GM21529 (cell line): Measurements from ENCODE around the gene MTHFD2.
"Not testable (repeated sequence)": the region's sequence is repeated elsewhere in the genome, so short reads cannot be mapped to it uniquely, and the experiment has no call there.

Source experiments
- ATAC-seq: cut with Tn5 transposase; IDR thresholded peaks from one replicate; pipeline ENCODE4 v1.9.1; 2021; ENCODE audit not compliant: unreplicated experiment

The MTHFD2 gene

DNA sequence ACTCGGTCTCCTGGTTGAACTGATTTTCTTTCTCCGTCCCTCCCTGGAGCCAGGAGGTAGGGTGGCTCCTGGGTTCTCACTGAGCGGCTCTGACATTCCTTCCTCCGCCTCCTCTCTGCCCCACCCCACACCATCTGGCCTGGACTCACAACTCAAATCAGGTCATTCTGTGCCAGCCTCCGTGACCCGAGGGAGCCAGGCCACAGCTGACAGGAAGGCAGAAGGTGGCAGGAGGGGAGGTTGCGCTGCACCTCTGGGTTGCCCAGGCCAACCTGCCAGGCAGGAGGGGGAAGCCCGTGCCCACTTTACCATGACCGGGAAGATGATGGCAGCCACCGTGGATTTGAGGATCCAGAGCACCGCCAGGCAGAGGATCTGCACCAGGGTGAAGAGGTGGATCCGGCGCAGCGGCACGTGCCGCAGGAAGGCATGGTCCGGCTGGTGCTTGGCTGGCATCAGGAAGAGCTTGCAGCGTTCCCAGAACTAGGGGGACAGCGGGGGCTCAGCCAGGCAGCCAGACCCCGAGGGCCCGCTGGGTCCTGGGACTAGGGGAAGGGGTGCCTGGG, 28.3 kb downstream of the MTHFD2 start:
- no peak for ATAC-seq

DNA sequence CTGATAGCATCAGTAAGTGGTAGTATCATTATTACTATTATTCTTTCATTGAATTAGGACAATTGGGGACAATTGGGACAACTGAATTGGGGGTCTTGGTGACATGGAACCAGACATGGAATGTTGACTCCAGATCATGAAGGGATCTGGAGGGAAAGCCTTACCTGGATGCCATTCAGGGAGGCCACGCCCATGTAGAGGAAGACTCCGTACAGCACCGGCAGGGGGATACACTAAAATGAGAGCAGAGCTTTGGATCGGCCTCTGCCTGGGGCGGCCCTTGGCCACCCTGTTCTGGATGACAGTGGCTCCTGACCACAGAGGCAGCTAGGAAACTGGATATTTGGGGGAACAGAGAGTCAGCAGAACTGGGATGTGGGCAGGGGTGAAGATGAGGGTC, 29.2 kb downstream of the MTHFD2 start:
- ATAC-seq: no peak

DNA sequence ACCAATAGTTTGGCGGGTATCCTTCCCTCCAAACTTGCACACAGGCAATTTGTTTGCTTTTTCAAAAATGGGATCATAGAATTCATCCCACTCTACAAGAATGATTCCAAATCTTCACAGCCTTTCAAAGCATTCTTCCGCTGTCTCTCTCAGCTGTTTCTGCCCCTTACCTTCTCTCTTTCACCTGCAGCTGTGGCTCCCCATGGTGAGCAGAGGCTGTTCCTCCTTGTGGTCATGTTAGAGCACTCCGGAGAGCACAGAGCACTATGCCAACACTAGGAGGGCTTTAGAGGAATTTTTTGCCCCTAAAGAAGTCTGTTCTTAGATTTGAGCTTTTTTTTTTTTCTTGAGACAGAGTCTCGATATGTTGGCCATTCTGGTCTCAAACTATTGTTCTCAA, 30.4 kb downstream of the MTHFD2 start:
- no peak for ATAC-seq

DNA sequence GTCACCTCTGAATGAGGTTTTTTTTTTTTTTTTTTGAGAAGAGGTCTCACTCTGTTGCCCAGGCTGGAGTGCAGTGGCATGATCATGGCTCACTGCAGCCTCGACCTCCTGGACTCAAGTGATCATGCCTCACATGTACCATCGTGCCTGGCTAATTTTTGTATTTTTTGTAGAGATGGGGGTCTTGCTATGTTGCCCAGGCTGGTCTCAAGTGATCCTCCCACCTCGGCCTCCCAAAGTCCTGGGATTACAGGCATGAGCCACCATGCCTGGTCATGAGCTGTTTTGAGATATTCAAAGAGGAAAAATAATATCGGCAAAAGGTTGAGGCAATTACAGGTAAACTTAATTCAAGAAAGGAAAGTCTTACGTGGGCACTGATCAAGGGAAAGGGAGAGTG, 31.4 kb downstream of the MTHFD2 start:
- not testable (repeated sequence) for ATAC-seq

DNA sequence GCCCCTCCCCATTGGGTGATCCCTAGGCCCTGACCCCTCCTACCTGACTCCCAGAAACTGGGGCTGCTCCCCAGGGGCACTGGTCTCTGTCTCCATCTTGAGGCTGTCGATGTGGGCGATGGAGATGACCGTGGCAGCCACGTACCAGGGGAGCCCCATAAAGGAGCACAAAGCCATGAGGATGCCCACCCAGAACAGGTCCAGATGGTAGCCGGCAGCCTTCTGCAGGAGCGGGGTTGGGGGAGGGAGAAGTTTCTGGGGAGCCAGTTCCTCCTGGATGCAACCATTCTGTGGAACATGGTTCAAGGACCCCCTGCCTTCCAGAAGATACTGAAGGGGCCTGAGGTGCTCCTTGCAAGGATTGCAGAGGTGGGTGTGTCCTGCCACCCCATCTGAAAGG, 34.0 kb downstream of the MTHFD2 start:
- ATAC-seq: no peak

DNA sequence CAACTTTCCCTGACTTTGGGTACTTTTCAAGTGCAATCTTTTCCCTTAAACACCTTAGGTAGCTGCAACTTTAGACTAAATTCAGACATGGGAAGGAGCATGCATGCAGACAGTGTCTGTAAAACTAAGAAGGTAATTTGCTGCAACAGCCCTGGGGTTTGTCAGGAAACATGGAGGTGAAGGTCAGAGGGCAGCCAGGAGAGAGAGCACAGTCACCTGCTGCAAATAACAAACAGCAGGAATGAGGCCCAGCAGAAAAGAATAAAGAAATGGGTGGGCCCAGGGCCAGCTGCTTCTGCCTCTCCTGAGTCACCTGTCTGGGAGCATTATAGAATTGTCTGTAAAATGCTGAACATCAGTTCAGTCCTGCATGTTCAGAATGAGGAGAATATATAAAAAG, 35.2 kb downstream of the MTHFD2 start:
- no peak for ATAC-seq

DNA sequence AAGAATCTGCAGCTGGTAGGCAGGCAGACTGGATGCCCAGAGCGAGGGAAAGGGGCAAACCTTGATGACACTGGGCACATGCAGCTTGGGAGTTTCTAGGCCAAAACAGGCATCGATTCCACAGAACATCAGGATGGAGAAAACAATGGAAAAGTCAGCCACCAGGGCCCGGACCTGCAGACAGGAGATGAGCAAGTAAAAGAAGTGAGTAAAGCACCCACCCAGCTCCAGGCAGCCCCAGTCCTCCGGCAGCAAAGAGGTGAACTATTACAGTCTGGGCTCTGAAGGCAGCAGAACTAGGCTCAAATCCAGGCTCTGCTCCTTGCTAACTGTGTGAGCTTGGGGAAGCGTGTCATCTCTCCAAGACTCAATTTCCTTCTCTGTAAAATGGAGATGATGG, 36.6 kb downstream of the MTHFD2 start:
- no peak for ATAC-seq

DNA sequence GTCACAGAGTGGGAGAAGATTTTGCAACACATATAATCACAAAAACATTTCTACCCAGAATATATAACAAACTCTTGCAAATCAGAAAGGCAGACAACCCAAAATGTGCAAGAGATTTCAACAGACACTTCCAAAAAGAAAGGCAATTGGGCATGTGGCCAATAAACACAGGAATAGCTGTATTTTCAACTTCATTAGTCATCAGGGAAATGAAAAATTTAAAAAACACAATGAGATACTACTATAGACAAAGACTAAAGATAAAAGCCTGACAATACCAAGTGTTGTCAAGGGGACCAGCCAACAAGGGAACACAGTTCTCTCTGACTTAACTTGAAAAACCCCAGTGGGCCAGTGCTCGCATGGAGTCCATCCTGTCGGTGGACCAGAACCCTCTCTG, 40.5 kb downstream of the MTHFD2 start:
- no peak for ATAC-seq

DNA sequence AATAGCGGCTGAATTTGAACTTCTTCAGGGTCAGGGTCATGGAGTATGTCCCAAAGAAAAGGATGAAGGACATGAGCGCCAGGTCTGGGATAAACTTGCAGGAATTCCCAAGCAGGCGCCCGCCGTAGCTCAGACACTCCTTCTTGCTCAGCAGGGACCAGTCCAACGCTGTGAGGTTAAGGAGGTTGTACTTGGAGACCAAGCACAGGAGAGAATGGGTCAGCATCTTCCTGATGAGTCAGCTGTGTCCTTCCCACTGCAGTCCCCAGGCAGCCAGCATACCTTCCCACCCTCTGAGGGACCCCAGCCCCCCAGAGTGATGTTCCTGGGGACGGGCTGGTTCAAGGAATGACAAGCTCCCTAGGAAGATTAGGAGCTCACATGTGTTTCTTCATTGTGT, 40.9 kb downstream of the MTHFD2 start:
- ATAC-seq: no peak

DNA sequence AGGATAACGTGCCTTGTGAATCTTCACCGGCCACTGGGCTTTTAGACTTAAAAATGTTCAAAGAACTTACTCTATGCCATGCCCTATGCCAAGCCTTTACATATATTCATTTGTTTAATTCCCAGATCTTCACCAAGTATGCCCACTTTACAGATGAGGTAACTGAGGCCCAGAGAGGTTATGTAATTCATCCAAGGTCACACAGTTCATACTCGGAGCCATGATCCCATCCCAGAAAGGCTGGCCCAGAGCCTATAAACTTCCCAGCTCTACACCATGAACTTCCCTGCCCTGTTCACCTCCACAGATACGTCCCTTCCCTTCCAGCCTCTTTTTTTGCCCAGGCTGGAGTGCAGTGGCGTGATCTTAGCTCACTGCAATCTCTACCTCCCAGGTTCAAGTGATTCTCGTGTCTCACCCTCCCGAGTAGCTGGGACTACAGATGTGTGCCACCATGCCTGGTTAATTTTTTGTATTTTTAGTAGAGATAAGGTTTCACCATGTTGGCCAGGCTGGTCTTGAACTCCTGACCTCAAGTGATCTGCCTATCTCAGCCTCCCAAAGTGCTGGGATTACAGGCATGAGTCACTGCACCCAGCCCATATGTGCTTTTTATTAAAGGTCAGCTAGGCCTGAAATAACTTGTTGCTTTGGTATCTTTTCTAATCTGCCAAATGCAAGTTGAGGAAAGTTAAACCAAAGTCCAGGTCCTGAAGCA, 44.1 kb downstream of the MTHFD2 start:
- ATAC-seq: no peak

DNA sequence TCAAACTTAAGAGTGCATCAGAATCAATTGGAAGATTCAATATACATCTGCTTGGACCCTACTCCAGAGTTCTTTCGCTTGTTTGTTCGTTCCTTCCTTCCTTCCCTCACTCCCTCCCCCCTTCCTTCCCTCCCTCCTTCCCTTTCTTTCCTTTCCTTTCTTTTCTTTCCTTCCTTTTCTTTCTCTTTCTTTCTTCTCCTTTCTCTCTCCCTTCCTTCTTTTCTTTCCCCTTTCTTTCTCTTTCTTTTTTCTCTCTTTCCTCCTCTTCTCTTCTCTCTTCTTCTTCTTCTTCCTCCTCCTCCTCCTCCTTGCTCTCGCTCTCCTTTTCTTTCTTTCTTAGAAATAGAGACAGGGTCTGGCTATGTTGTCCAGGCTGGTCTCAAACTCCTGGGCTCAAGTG, 45.9 kb downstream of the MTHFD2 start:
- no peak for ATAC-seq

DNA sequence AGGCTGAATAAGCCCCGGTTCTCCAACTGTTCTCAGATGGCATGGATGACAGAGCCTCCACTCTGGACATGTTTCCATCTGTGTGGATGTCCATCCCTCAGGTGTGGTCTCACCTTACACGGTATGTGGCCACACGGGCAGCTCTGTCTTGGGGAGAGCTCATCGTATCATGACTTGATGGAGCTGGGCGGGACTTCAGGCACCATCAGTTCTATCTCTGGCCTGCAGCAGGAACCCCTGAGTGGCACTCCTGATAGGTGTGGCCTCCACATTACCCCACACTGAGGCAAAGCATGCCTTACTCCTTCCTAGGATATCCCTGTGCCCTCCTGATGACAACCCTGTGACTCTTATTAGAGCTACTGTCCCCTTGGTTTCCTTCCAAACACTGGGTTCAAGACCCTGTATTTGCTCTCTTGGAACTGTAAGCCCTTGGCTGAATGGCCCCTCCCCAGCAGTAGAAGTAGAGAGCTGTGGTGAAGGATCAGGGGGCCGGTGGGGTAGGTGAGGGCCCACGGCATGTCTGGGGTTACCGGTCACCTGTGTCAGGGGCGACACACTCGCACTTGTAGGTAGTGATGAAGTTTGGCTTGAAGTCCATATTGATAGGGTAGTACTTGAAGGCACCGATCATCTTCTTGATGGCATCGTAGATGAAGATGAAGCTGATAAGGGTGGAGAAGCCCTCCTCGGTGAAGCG, 48.2 kb downstream of the MTHFD2 start:
- no peak for ATAC-seq

DNA sequence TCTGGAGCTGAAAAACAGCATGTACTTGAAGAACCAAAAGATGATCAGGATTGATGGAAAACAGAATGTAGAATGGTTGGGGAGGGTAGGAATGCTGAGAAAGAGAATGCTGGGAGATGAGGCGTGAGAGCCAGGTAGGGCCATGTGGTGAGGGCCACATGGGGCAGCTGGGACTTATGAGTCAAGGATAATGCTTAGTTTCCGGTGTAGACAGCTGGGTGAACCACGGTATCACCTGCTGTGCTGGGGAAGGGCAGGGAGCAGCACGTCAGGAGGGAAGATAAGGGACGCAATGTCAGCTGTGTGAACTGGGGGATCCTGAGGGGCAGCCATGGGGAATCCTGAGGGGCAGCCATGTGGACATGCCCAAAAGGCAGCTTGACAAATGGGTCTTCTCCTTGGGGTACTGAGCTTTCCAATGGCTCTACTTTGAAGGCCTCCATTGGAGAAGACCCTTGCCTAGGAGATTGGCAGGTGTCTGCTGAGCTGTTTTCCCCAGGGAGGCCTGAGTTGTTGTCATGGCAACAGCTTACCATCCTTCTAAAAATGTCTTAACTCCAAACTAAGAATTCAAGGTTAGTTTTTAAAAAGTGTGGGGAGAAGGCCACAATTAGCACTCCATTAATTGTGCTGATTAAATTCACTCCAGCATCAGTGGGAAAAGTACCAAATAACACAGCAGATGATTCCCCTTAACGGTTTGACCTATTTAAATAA, 51.1 kb downstream of the MTHFD2 start:
- ATAC-seq: no peak

DNA sequence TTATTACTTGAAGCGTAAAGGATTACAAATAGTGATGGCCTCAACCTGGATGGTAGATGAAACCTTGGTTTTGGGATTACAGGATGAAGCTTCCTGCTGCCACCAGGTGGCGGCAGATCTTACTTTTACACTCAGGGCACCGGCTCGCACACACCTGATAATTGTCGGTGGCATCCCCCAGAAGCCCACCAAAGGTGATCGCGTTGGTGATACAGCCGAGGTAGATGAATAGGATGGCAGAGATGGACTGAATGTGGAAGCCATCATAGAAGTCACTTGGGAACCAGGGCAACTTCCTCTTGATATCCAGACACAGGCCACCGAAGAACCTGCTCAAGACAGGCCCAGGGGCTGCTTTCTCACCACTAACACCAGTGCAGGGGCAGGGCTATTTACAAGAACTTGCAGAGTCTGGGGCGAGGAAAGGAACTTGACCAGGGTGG, 51.8 kb downstream of the MTHFD2 start:
- no peak for ATAC-seq

DNA sequence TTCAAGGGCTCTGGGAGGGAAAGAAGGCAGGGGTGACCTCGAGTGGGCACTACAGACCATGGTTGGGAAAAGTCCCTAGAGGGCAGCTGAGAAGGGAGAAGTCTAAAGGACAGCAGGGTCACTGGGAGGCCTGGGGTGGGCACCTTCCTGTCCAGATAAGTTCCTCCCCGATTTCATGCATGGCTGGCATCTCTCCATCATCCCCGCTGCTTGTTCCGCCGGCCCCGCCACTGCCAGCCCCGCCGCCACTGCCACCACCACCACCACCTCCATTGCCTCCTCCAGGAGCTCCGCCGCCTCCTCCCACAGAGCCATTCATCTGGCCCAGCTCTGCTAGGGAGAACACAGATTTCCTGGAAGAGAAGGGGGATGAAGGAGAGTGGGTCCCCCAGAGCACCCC, 53.6 kb downstream of the MTHFD2 start:
- no peak for ATAC-seq

DNA sequence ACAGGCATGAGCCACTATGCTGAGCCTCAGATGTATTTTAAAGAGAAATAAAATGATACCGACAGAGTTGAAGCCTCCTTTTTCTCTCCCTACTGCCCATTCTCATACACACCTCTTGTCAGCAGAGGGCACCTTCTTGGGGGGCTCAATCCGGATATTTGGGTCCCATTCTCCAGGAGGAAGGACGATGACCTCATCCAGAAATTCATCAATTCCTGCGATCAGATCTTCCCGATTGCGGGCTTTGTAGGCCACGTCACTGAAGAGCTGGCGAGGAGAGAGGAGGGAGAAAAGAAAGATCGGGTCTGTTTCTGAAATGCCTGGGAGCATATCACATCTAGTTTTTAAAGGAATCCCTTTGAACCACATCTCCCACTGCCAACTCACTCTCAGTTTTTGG, 54.4 kb downstream of the MTHFD2 start:
- no peak for ATAC-seq

DNA sequence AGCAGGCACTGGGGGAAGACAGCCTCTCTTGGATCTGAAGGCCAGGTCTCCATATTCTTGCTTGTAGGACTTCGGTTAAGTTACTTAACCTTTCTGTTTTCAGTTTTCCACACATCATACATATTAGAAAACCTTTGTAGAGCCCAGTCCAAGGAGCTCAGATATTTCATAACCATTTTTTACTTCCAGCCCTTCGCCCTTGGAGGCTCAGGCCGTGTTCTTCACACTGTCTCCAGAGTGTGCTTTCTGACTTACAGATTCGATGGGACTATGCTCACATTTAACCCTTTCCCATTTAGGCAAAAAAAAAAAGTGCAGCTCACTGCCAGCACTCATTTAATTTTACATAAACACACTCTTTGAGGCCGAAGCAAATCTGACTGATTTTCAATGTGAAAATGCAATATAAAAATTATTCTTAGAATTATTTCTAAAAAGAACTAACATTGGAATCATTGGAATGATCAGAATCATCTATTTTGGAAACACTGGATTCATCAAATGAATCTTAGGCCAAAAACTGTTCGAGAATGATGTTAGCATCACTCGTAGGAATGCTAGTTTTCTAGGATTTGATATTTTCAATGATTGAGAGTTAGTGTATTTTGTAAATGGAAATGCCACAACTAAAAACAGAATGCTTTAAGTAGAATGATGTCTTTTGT, 55.0 kb downstream of the MTHFD2 start:
- no peak for ATAC-seq

DNA sequence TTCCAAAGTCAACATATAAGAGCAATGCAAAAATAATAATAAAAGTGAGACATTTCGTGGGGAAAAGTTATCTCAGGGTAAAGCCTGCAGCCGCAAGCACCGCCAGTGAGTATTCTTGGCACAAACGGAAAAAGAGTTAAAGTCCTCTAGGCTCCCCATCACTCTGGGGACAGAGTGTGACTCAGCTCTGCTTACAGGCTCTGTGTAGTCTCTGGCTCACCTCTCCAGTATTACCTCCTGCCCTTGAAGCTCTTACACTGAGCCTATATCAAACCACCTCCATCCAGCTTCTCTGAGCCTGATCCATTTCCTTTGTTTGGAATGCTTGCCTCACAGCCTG, 55.5 kb downstream of the MTHFD2 start:
- ATAC-seq: no peak

DNA sequence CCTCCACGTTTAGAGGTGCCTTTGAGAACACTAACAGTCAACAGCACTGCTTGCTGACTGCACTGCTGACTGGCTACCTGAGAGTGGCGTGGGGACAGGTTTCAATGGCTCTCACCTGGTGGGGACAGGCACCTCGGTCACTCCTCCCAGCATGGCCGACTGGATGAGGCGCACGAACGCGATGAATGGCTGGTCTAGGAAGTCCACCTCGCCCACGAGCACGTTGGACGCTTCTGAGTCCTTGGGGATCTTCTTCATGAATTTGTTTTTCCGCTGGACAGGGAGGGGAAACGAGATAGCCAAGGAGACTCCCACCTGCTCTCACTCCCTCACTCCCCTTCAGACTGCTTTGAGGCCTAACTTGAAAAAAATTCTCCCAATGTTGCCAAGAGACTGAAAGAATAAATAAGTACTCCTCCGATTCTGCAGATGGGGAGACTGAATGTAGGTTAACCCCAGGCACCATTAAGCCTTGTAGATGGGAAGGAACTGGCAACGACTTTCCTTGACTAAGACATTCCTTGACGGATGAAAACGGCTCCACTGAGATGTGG, 57.3 kb downstream of the MTHFD2 start:
- ATAC-seq: no peak

DNA sequence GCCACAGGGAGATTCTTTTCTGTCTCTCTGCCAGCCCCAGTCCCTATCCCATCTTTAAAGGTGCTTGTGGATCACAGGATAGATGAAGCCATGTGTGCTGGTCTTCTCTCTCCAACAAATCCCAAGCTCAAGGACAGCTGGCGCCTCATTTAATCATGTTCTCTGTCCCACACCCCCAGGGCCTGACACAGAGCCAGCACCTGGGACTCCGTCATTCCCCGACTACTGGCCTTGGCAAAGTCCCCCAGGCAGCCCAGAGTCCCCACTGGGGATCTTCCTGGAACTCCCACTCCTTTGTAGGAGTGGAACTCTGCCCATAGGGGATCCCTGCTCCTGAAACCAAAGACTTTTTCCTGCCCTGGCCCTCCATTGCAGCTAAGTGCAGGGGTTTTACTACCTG, 60.8 kb downstream of the MTHFD2 start:
- no peak for ATAC-seq

DNA sequence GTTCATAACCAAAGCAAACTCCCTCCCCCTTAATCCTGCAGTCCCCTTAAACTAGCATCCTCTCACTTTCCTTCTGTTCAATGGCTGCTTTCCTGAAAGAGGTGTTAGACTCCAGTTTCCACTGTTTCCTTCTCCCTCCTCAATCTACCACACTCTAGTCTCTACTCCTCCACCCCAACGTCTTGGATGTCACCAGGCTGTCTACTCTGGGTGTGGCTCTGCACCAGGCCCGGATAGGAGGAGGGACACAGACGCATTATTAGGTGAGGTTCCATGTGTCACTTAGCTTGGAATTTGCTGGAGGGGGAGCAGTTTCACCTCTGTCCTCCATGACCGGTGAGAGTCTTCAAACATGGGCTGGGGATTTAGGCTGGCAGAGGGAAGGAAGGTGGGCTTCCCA, 61.3 kb downstream of the MTHFD2 start:
- no peak for ATAC-seq
